CD14-positive monocyte (primary cell): ENCODE measurements around the gene DISP2. TPM values are rescaled to one million over a fixed set of nuclear protein-coding genes. Genes with fewer than 3 reads are reported as not detected.

ENCODE experiments used
- DNase-seq, 3 donors: peaks; one replicate each; pipeline ENCODE4 v3.0.0-alpha.2; 2011 to 2022
- H2AFZ ChIP-seq: 2 replicates; pipeline ENCODE4 v1.6.0; 2012; ENCODE audit warnings: mild to moderate bottlenecking, low read depth, low read length, inconsistent platforms; ENCODE audit not compliant: insufficient read depth, poor library complexity, severe bottlenecking
- H3K27ac ChIP-seq, 2 donors: 1 replicate in 1 of 2; 2 replicates in 1 of 2; pipeline ENCODE4 v1.5.1; 2012 to 2013; ENCODE audit warnings: low read length in 2 of 2, control low read depth in 1 of 2, inconsistent platforms in 1 of 2, low read depth in 1 of 2, mild to moderate bottlenecking in 1 of 2
- H3K27me3 ChIP-seq, 2 donors: one replicate each; pipeline versions ENCODE4 v1.6.0 to v1.6.1; 2011 to 2013; ENCODE audit warnings: low read length in 2 of 2; ENCODE audit not compliant: control insufficient read depth in 2 of 2, insufficient read depth in 2 of 2
- H3K36me3 ChIP-seq, 2 donors: replicated peaks in 1 of 2; 1 replicate in 1 of 2; 2 replicates in 1 of 2; pipeline versions ENCODE4 v1.5.1 to v1.6.1; 2012 to 2013; ENCODE audit warnings: low read length in 2 of 2, control low read depth in 1 of 2, inconsistent platforms in 1 of 2, mild to moderate bottlenecking in 1 of 2; ENCODE audit not compliant: insufficient read depth in 2 of 2, control insufficient read depth in 1 of 2
- H3K4me1 ChIP-seq, 2 donors: 1 replicate in 1 of 2; 2 replicates in 1 of 2; pipeline versions ENCODE4 v1.5.1 to v1.6.1; 2012 to 2013; ENCODE audit warnings: low read length in 2 of 2, control low read depth in 1 of 2, inconsistent platforms in 1 of 2, mild to moderate bottlenecking in 1 of 2, moderate library complexity in 1 of 2; ENCODE audit not compliant: insufficient read depth in 2 of 2, control insufficient read depth in 1 of 2
- H3K4me2 ChIP-seq: replicated peaks from 2 replicates; pipeline ENCODE3; 2012; ENCODE audit warnings: low read length, moderate library complexity, mild to moderate bottlenecking; ENCODE audit not compliant: poor library complexity, severe bottlenecking; ENCODE audit errors: extremely low read depth
- H3K4me3 ChIP-seq, 3 experiments: fragments of 200-600 bp in 1 of 3; sonication (generic) in 1 of 3; replicated peaks in 1 of 3; 1 replicate in 2 of 3; 2 replicates in 1 of 3; pipeline ENCODE4 v1.5.1; 2011 to 2013; ENCODE audit warnings: low read length in 3 of 3, mild to moderate bottlenecking in 3 of 3, control low read depth in 2 of 3, low read depth in 2 of 3, inconsistent platforms in 1 of 3, moderate library complexity in 1 of 3
- H3K79me2 ChIP-seq: 2 replicates; pipeline ENCODE4 v1.6.0; 2012; ENCODE audit warnings: mild to moderate bottlenecking, control low read depth, inconsistent platforms, low read length, moderate library complexity; ENCODE audit not compliant: insufficient read depth
- H3K9ac ChIP-seq: 2 replicates; pipeline ENCODE4 v1.6.0; 2017; ENCODE audit warnings: low read length, mild to moderate bottlenecking; ENCODE audit not compliant: insufficient read depth, poor library complexity, severe bottlenecking
- H3K9me3 ChIP-seq, 2 donors: replicated peaks in 1 of 2; 1 replicate in 1 of 2; 2 replicates in 1 of 2; pipeline versions ENCODE4 v1.5.1 to v1.6.1; 2012 to 2013; ENCODE audit warnings: low read length in 2 of 2, control low read depth in 1 of 2; ENCODE audit not compliant: control insufficient read depth in 1 of 2, insufficient read depth in 1 of 2
- H4K20me1 ChIP-seq: 2 replicates; pipeline ENCODE4 v1.6.0; 2012; ENCODE audit warnings: mild to moderate bottlenecking, low read length, control low read depth, moderate library complexity; ENCODE audit not compliant: insufficient read depth
- H3K27ac Mint-ChIP-seq, 7 donors: one replicate each; pipeline ENCODE4 v1.8.0; 2020; ENCODE audit warnings: mild to moderate bottlenecking in 7 of 7, mixed read lengths in 7 of 7, moderate library complexity in 6 of 7, inconsistent platforms in 2 of 7
- H3K27me3 Mint-ChIP-seq, 3 donors: one replicate each; pipeline ENCODE4 v1.8.0; 2021 to 2022; ENCODE audit warnings: low read depth in 3 of 3, mild to moderate bottlenecking in 3 of 3, mixed read lengths in 3 of 3, moderate library complexity in 3 of 3, inconsistent platforms in 1 of 3
- H3K36me3 Mint-ChIP-seq, 2 donors: one replicate each; pipeline ENCODE4 v1.8.0; 2020; ENCODE audit warnings: mixed read lengths in 2 of 2, inconsistent platforms in 1 of 2, mild to moderate bottlenecking in 1 of 2
- H3K4me1 Mint-ChIP-seq: one replicate; pipeline ENCODE4 v1.8.0; 2020; ENCODE audit warnings: mild to moderate bottlenecking, mixed read lengths
- H3K4me3 Mint-ChIP-seq, 2 donors: one replicate each; pipeline ENCODE4 v1.8.0; 2020; ENCODE audit warnings: mild to moderate bottlenecking in 2 of 2, mixed read lengths in 2 of 2, moderate library complexity in 1 of 2
- H3K9me3 Mint-ChIP-seq, 7 donors: one replicate each; pipeline ENCODE4 v1.8.0; 2020 to 2022; ENCODE audit warnings: mixed read lengths in 7 of 7, mild to moderate bottlenecking in 6 of 7, moderate library complexity in 6 of 7, inconsistent platforms in 2 of 7
- CTCF ChIP-seq: fragments of 200-600 bp; IDR thresholded peaks from one replicate; pipeline ENCODE4 v1.8.0; 2022; ENCODE audit warnings: antibody characterized with exemption, mild to moderate bottlenecking
- WGBS: methylation state at CpG from one replicate; pipeline ENCODE4 v1.1.5; 2013; ENCODE audit warnings: missing lambda C conversion rate; ENCODE audit not compliant: insufficient coverage; 5-methylcytosine and 5-hydroxymethylcytosine counted together
- intact Hi-C, 2 donors: fragments of 100-400 bp; cut with micrococcal nuclease; formaldehyde crosslinking; loops; one replicate each; pipeline versions ENCODE4 v1.15.0 to v1.15.1; 2023
- polyA plus RNA-seq, 3 donors: library from polyadenylated mRNA; depleted of rRNA in 1 of 3; unstranded in 2 of 3; stranded (reverse) in 1 of 3; fragments of 300-500 nt in 2 of 3; fragments of >200 nt in 1 of 3; fragmentation: Illumina TruSeq in 2 of 3; gene quantifications; 1 replicate in 2 of 3; 2 replicates in 1 of 3; pipeline ENCODE4 v1.2.3, GENCODE V29; 2012 to 2021

The DISP2 gene
- polyA plus RNA-seq, 3 donors = 0.01 TPM; not detected in 1

GRCh38 chr15:40365016-40365415 lies 7.0 kb downstream of the DISP2 start:
- peaks cover 0 to 9% (median 4%) of the 10 kb centered on the region in 3 donors for H3K27me3 Mint-ChIP-seq
- Histone ChIP-seq H4K20me1 (peaks cover 3% of the 10 kb centered on the region), H3K36me3 (peaks cover 0 to 3% of the 10 kb centered on the region in 2 donors), H3K27me3 (no peaks in the 10 kb centered on the region), H3K9ac (no peak overlapping the region), H3K4me3 (no peak overlapping the region), H3K79me2 (no peaks in the 10 kb centered on the region), H3K4me1 (peaks cover 16 to 25% of the 10 kb centered on the region in 2 donors), H3K9me3 (no peaks in the 10 kb centered on the region), H2AFZ (no peak overlapping the region), H3K27ac (no peak overlapping the region), H3K4me2 (no peak overlapping the region)
- no peak for TF ChIP-seq CTCF
- no peak overlapping the region for H3K4me3 Mint-ChIP-seq
- intact Hi-C loops = loop anchor here (5.0 kb wide), 2 partner anchors 42 to 57 kb away; partner anchors contain the start of gene IVD (in 1 of the 2)
- H3K27ac Mint-ChIP-seq = peak overlapping the region in 1 of 7 donors; percentile 58
- peaks cover 20% of the 10 kb centered on the region for H3K4me1 Mint-ChIP-seq
- H3K36me3 Mint-ChIP-seq = peaks cover 22 to 29% of the 10 kb centered on the region in 2 donors
- no peaks in the 10 kb centered on the region for H3K9me3 Mint-ChIP-seq
- no peak for DNase-seq
- WGBS = 93% methylated on average over 5 of the region's 5 CpGs

DNA sequence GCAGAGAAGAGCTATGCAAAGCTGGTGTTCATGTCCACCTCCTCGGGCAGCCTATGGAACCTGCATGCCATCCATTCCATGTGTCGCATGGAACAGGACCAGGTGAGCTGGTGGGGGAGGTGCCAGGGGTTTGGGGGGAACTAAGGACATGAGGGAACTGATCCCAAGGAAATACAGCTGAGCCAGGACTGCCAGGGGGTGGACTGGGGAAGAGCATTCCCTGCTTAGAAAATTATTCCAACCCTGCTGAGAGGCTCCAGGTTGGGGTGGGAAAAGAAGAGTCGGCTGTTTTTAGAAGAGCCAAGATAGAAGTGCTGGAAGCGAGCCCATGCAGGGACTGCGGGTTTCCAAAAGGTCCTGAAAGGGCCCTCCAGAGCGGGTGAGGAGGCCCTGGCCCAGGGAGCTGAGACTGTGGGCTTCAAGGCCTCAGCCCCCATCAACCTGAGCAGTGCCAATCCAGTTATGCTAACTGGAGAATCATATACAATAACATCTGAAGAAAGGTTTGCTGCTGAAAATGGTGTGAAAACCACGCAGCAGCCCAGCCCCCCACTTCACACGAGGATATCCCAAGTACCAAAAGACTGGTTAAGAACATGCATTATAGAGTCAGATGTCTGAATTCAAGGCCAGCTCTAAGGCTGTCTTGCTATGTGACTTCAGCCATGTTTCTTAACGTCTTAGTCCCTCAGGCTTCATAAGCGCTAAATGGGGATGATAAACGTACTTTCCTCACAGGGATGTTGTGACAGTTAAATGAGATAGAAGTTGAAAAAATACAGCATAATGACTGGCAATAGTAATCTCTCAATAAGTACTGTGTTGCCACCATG lies 7.8 kb downstream of the DISP2 start:
- Histone ChIP-seq H3K4me3 (no peak overlapping the region), H3K4me2 (no peak overlapping the region), H2AFZ (no peak overlapping the region), H3K9me3 (no peaks in the 10 kb centered on the region), H3K36me3 (peaks cover 0 to 3% of the 10 kb centered on the region in 2 donors), H3K79me2 (no peaks in the 10 kb centered on the region), H3K27ac (no peak overlapping the region), H3K4me1 (peaks cover 16 to 25% of the 10 kb centered on the region in 2 donors), H3K27me3 (no peaks in the 10 kb centered on the region), H3K9ac (no peak overlapping the region), H4K20me1 (peaks cover 3% of the 10 kb centered on the region)
- H3K4me3 Mint-ChIP-seq = no peak overlapping the region
- peak overlapping the region in 1 of 7 donors; percentile 37 for H3K27ac Mint-ChIP-seq
- no peaks in the 10 kb centered on the region for H3K9me3 Mint-ChIP-seq
- H3K36me3 Mint-ChIP-seq = peaks cover 20 to 22% of the 10 kb centered on the region in 2 donors
- intact Hi-C loops = loop anchor here (5.0 kb wide), 2 partner anchors 41 to 56 kb away; partner anchors contain the start of gene IVD (in 1 of the 2)
- no peak for TF ChIP-seq CTCF
- 100% methylated on average over 6 of the region's 11 CpGs for WGBS
- H3K4me1 Mint-ChIP-seq = peaks cover 20% of the 10 kb centered on the region
- peaks cover 2 to 9% (median 6%) of the 10 kb centered on the region in 3 donors for H3K27me3 Mint-ChIP-seq
- no peak for DNase-seq
